22Rv1 (cell line): ENCODE results near the gene CNTN4.

Experiments
- H3K27ac ChIP-seq: fragments of 450-650 bp; 2 replicates; pipeline ENCODE4 v1.5.1; 2017
- CTCF ChIP-seq: fragments of 450-650 bp; IDR thresholded peaks from 2 replicates; pipeline ENCODE4 v1.5.1; 2017; ENCODE audit warnings: mild to moderate bottlenecking
- ZFX ChIP-seq: fragments of 450-650 bp; IDR thresholded peaks from 2 replicates; pipeline ENCODE4 v1.6.1; 2017; ENCODE audit warnings: antibody characterized with exemption, borderline replicate concordance

Gene CNTN4

GRCh38 chr3:2967871-2968270 lies 869.2 kb downstream of the CNTN4 start:
- TF ChIP-seq CTCF (no peak), ZFX (no peak)
- no peak overlapping the region for H3K27ac ChIP-seq

GRCh38 chr3:2968475-2968874 lies 869.8 kb downstream of the CNTN4 start:
- H3K27ac ChIP-seq: no peak overlapping the region
- TF ChIP-seq ZFX (no peak), CTCF (no peak)

GRCh38 chr3:2976212-2976611 lies 877.5 kb downstream of the CNTN4 start:
- no peak for TF ChIP-seq CTCF
- no peak for TF ChIP-seq ZFX
- no peak overlapping the region for H3K27ac ChIP-seq

- TF ChIP-seq ZFX (no peak), CTCF (no peak)
- no peak overlapping the region for H3K27ac ChIP-seq
These were observed 878.1 kb downstream of the CNTN4 start for GRCh38 chr3:2976796-2977195.

GRCh38 chr3:2978977-2979732 lies 880.5 kb downstream of the CNTN4 start:
- H3K27ac ChIP-seq: no peak overlapping the region
- TF ChIP-seq CTCF (no peak), ZFX (no peak)

GRCh38 chr3:2984005-2984830 lies 885.6 kb downstream of the CNTN4 start:
- no peak overlapping the region for H3K27ac ChIP-seq
- no peak for TF ChIP-seq ZFX

GRCh38 chr3:2984831-2985220 lies 886.2 kb downstream of the CNTN4 start:
- no peak overlapping the region for H3K27ac ChIP-seq
- TF ChIP-seq ZFX: no peak
- TF ChIP-seq CTCF: no peak
